Testis (tissue), 2 donors: ENCODE data around the gene BCL11A.

Experiments
- POLR2A ChIP-seq: fragments of 450-650 bp; IDR thresholded peaks from one replicate; pipeline ENCODE4 v1.6.1; 2017; ENCODE audit warnings: antibody characterized with exemption, mild to moderate bottlenecking, moderate library complexity
- TF ChIP-seq, protein P1 (sequence below), 3 experiments: fragments of 450-650 bp in 2 of 3; fragments of 200-600 bp in 1 of 3; sonication (generic) in 1 of 3; IDR thresholded peaks; one replicate each; pipeline ENCODE4 v1.5.1; 2016 to 2019; ENCODE audit warnings: antibody characterized with exemption in 3 of 3, mild to moderate bottlenecking in 2 of 3, moderate library complexity in 1 of 3

DNA sequence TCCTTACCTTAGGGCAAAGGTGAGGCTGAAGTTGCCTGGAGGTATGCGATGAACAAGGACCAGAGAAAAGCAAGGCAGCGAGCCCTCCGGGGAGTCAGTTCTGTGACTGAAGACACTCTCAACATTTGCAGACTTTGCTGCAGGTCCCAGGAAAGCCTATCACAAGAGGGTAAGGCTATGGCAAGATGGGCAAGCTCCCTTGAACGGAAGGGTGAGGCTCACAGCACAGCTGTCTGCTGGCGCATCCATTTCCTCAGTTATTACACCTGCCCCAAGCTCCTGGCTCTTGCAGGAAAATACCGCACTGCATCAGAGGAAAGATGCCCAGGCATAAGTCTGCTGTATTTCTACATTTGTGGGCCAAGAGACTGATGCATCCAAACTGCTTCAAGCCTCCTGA, 141.4 kb downstream of the BCL11A start:
- TF ChIP-seq, protein P1, sequence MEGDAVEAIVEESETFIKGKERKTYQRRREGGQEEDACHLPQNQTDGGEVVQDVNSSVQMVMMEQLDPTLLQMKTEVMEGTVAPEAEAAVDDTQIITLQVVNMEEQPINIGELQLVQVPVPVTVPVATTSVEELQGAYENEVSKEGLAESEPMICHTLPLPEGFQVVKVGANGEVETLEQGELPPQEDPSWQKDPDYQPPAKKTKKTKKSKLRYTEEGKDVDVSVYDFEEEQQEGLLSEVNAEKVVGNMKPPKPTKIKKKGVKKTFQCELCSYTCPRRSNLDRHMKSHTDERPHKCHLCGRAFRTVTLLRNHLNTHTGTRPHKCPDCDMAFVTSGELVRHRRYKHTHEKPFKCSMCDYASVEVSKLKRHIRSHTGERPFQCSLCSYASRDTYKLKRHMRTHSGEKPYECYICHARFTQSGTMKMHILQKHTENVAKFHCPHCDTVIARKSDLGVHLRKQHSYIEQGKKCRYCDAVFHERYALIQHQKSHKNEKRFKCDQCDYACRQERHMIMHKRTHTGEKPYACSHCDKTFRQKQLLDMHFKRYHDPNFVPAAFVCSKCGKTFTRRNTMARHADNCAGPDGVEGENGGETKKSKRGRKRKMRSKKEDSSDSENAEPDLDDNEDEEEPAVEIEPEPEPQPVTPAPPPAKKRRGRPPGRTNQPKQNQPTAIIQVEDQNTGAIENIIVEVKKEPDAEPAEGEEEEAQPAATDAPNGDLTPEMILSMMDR (IDR thresholded peaks at IDR 0.05) = no peak
- TF ChIP-seq POLR2A = no peak
